ENCODE data around the gene IRX1. TPM values are rescaled to one million over a fixed set of nuclear protein-coding genes. Genes with fewer than 3 reads are reported as not detected.
A peak's percentile ranks its signal among the peaks of the same experiment; 100 is the strongest.

Gene IRX1
- total RNA-seq, 1 experiment from 2014 or later, result 4.1 TPM

- Histone ChIP-seq H4K5ac (ENCODE audit: insufficient read length, low read depth, low read length) (no peak overlapping the region), H3K56ac (ENCODE audit: insufficient read length, low read depth, low read length) (no peak overlapping the region), H4K91ac (ENCODE audit: insufficient read length, low read depth, low read length) (no peak overlapping the region), H4K20me1 (ENCODE audit: control insufficient read depth, insufficient read depth, insufficient read length) (no peaks in the 10 kb centered on the region), H2AK5ac (ENCODE audit: insufficient read length, low read length) (no peak overlapping the region), H3K4ac (ENCODE audit: low read depth, low read length) (no peak overlapping the region), H3K27me3 (ENCODE audit: insufficient read depth, low read length) (peaks cover 69% of the 10 kb centered on the region), H3K23ac (ENCODE audit: insufficient read length, low read depth, low read length) (no peak overlapping the region), H3K18ac (ENCODE audit: insufficient read length, low read depth, low read length) (no peak overlapping the region), H2BK15ac (ENCODE audit: low read depth, low read length) (no peak overlapping the region), H2BK5ac (ENCODE audit: insufficient read length, low read length) (no peak overlapping the region), H3K27ac (ENCODE audit: insufficient read length, low read depth, low read length) (no peak overlapping the region), H2AFZ (ENCODE audit: low read length) (no peak overlapping the region), H3K23me2 (ENCODE audit: insufficient read length, low read depth, low read length, poor library complexity, severe bottlenecking) (peaks cover 18% of the 10 kb centered on the region), H3K79me2 (ENCODE audit: insufficient read depth, low read length) (no peaks in the 10 kb centered on the region), H3K9me3 (ENCODE audit: control insufficient read depth, low read depth, low read length) (no peaks in the 10 kb centered on the region), H3K14ac (ENCODE audit: insufficient read depth, low read length) (no peak overlapping the region), H2BK12ac (ENCODE audit: insufficient read length, low read depth, low read length) (no peak overlapping the region), H3K4me1 (ENCODE audit: insufficient read depth, low read length) (no peaks in the 10 kb centered on the region), H3K4me2 (ENCODE audit: insufficient read depth, insufficient read length, low read length) (peak overlapping the region; percentile 20), H3K79me1 (ENCODE audit: insufficient read depth, low read depth, low read length, poor library complexity, severe bottlenecking) (no peaks in the 10 kb centered on the region), H3T11ph (ENCODE audit: low read length) (no peak overlapping the region), H2BK120ac (ENCODE audit: low read depth, low read length, poor library complexity, severe bottlenecking) (no peak overlapping the region), H3K9ac (ENCODE audit: extremely low read depth, insufficient read length, low read length) (no peak overlapping the region), H2BK20ac (ENCODE audit: low read depth, low read length, poor library complexity, severe bottlenecking) (no peak overlapping the region), H4K8ac (replicated peaks; ENCODE audit: insufficient read length, low read depth, low read length) (no peak overlapping the region)
- Mint-ChIP-seq H3K9me3 (peaks cover 4 to 6% of the 10 kb centered on the region in 2 experiments; a peak in 3 of 5 replicates), H3K27ac (no peak overlapping the region), H3K27me3 (ENCODE audit: low read depth) (peaks cover 99% of the 10 kb centered on the region), H3K4me1 (peaks cover 19 to 32% of the 10 kb centered on the region in 2 experiments), H3K36me3 (ENCODE audit: insufficient read depth in 1 of 3, low read depth in 3 of 3) (peaks cover 0 to 2% (median 0%) of the 10 kb centered on the region in 3 experiments; a peak in 2 of 7 replicates), H3K4me3 (peak overlapping the region; percentile 42 to 69)
- DNase-seq, result peak; percentile 48
- TF ChIP-seq CTCF (conservative IDR thresholded peaks at IDR 0.05), result no peak
- WGBS (ENCODE audit: extremely low coverage, insufficient read length, low lambda C conversion rate), result no CpG with 5 or more reads among the region's 51 CpGs
These were observed 5.3 kb upstream of the IRX1 start for GRCh38 chr5:3590161-3590966.

All from H9 (cell line).